H9 (cell line): Measurements from ENCODE around the gene ABHD17C. TPM values are rescaled to one million over a fixed set of nuclear protein-coding genes. Genes with fewer than 3 reads are reported as not detected.

Source experiments
- DNase-seq: peaks from one replicate; pipeline ENCODE4 v3.0.0-alpha.2; 2017
- H2AFZ ChIP-seq: one replicate; pipeline ENCODE4 v1.6.1; 2013; ENCODE audit warnings: mild to moderate bottlenecking, low read length, control low read depth, moderate library complexity
- H2AK5ac ChIP-seq: 2 replicates; pipeline ENCODE4 v1.6.1; 2013; ENCODE audit warnings: low read length, control low read depth, mixed read lengths; ENCODE audit not compliant: insufficient read length
- H2BK120ac ChIP-seq: one replicate; pipeline ENCODE4 v1.6.1; 2013; ENCODE audit warnings: low read depth, mild to moderate bottlenecking, low read length, control low read depth, inconsistent platforms; ENCODE audit not compliant: poor library complexity, severe bottlenecking
- H2BK12ac ChIP-seq: 2 replicates; pipeline ENCODE4 v1.6.1; 2013; ENCODE audit warnings: low read length, control low read depth, mixed read lengths, low read depth; ENCODE audit not compliant: insufficient read length
- H2BK15ac ChIP-seq: 2 replicates; pipeline ENCODE4 v1.6.1; 2013; ENCODE audit warnings: low read depth, low read length, control low read depth
- H2BK20ac ChIP-seq: one replicate; pipeline ENCODE4 v1.6.1; 2013; ENCODE audit warnings: low read depth, mild to moderate bottlenecking, low read length, control low read depth, inconsistent platforms; ENCODE audit not compliant: poor library complexity, severe bottlenecking
- H2BK5ac ChIP-seq: 2 replicates; pipeline ENCODE4 v1.6.1; 2013; ENCODE audit warnings: low read length, control low read depth, mixed read lengths; ENCODE audit not compliant: insufficient read length
- H3K14ac ChIP-seq: 2 replicates; pipeline ENCODE4 v1.6.1; 2013; ENCODE audit warnings: low read length, control low read depth; ENCODE audit not compliant: insufficient read depth
- H3K18ac ChIP-seq: 2 replicates; pipeline ENCODE4 v1.6.1; 2013; ENCODE audit warnings: low read depth, mild to moderate bottlenecking, mixed read lengths, low read length, control low read depth; ENCODE audit not compliant: insufficient read length
- H3K23ac ChIP-seq: 2 replicates; pipeline ENCODE4 v1.6.1; 2013; ENCODE audit warnings: low read length, control low read depth, mixed read lengths, low read depth; ENCODE audit not compliant: insufficient read length
- H3K23me2 ChIP-seq: 2 replicates; pipeline ENCODE4 v1.6.1; 2013; ENCODE audit warnings: low read depth, mild to moderate bottlenecking, mixed read lengths, low read length, control low read depth; ENCODE audit not compliant: insufficient read length, poor library complexity, severe bottlenecking
- H3K27ac ChIP-seq: 2 replicates; pipeline ENCODE4 v1.5.1; 2013; ENCODE audit warnings: low read length, control low read depth, mixed read lengths, low read depth; ENCODE audit not compliant: insufficient read length
- H3K27me3 ChIP-seq: 2 replicates; pipeline ENCODE4 v1.6.1; 2013; ENCODE audit warnings: low read length, control low read depth, inconsistent platforms; ENCODE audit not compliant: insufficient read depth
- H3K4ac ChIP-seq: 2 replicates; pipeline ENCODE4 v1.6.1; 2013; ENCODE audit warnings: low read depth, mild to moderate bottlenecking, control low read depth, inconsistent platforms, low read length, moderate library complexity
- H3K4me1 ChIP-seq: 2 replicates; pipeline ENCODE4 v1.6.1; 2013; ENCODE audit warnings: low read length, control low read depth, inconsistent platforms; ENCODE audit not compliant: insufficient read depth
- H3K4me2 ChIP-seq: 2 replicates; pipeline ENCODE4 v1.6.1; 2013; ENCODE audit warnings: low read length, control low read depth, mixed read lengths; ENCODE audit not compliant: insufficient read length, insufficient read depth
- H3K56ac ChIP-seq: 2 replicates; pipeline ENCODE4 v1.6.1; 2013; ENCODE audit warnings: low read depth, mild to moderate bottlenecking, mixed read lengths, low read length, control low read depth; ENCODE audit not compliant: insufficient read length
- H3K79me1 ChIP-seq: 2 replicates; pipeline ENCODE4 v1.6.1; 2013; ENCODE audit warnings: low read depth, mild to moderate bottlenecking, moderate library complexity, low read length, control low read depth, inconsistent platforms; ENCODE audit not compliant: insufficient read depth, poor library complexity, severe bottlenecking
- H3K79me2 ChIP-seq: 2 replicates; pipeline ENCODE4 v1.6.1; 2013; ENCODE audit warnings: low read length, control low read depth, inconsistent platforms; ENCODE audit not compliant: insufficient read depth
- H3K9ac ChIP-seq: 2 replicates; pipeline ENCODE4 v1.6.1; 2013; ENCODE audit warnings: low read length, control low read depth, mixed read lengths; ENCODE audit not compliant: insufficient read length; ENCODE audit errors: extremely low read depth
- H3K9me3 ChIP-seq: one replicate; pipeline ENCODE4 v1.6.1; 2013; ENCODE audit warnings: low read depth, low read length, inconsistent platforms; ENCODE audit not compliant: control insufficient read depth
- H3T11ph ChIP-seq: one replicate; pipeline ENCODE4 v1.6.1; 2013; ENCODE audit warnings: mild to moderate bottlenecking, low read length, control low read depth, inconsistent platforms
- H4K20me1 ChIP-seq: one replicate; pipeline ENCODE4 v1.6.1; 2013; ENCODE audit not compliant: control insufficient read depth, insufficient read length, insufficient read depth
- H4K5ac ChIP-seq: 2 replicates; pipeline ENCODE4 v1.6.1; 2013; ENCODE audit warnings: low read depth, mild to moderate bottlenecking, mixed read lengths, low read length, control low read depth; ENCODE audit not compliant: insufficient read length
- H4K8ac ChIP-seq: replicated peaks from 2 replicates; pipeline ENCODE4 v1.6.1; 2013; ENCODE audit warnings: low read length, control low read depth, mixed read lengths, low read depth; ENCODE audit not compliant: insufficient read length
- H4K91ac ChIP-seq: 2 replicates; pipeline ENCODE4 v1.6.1; 2013; ENCODE audit warnings: low read depth, mild to moderate bottlenecking, moderate library complexity, mixed read lengths, low read length, control low read depth; ENCODE audit not compliant: insufficient read length
- H3K27ac Mint-ChIP-seq, 3 experiments: 2 replicates in 2 of 3; 3 replicates in 1 of 3; pipeline ENCODE4 v1.8.0; 2020 to 2021; ENCODE audit warnings: mixed read lengths in 3 of 3, mild to moderate bottlenecking in 1 of 3, moderate library complexity in 1 of 3
- H3K27me3 Mint-ChIP-seq: 2 replicates; pipeline ENCODE4 v1.8.0; 2021; ENCODE audit warnings: low read depth, mild to moderate bottlenecking, moderate library complexity, mixed read lengths
- H3K36me3 Mint-ChIP-seq, 3 experiments: 2 replicates in 2 of 3; 3 replicates in 1 of 3; pipeline ENCODE4 v1.8.0; 2020 to 2021; ENCODE audit warnings: low read depth in 3 of 3, mixed read lengths in 3 of 3; ENCODE audit not compliant: insufficient read depth in 1 of 3
- H3K4me1 Mint-ChIP-seq, 2 experiments: 2 replicates each; pipeline ENCODE4 v1.8.0; 2020; ENCODE audit warnings: mixed read lengths in 2 of 2
- H3K4me3 Mint-ChIP-seq, 2 experiments: 2 replicates in 1 of 2; 3 replicates in 1 of 2; pipeline ENCODE4 v1.8.0; 2020 to 2021; ENCODE audit warnings: mild to moderate bottlenecking in 2 of 2, mixed read lengths in 2 of 2, moderate library complexity in 1 of 2
- H3K9me3 Mint-ChIP-seq, 2 experiments: 2 replicates in 1 of 2; 3 replicates in 1 of 2; pipeline ENCODE4 v1.8.0; 2020; ENCODE audit warnings: mild to moderate bottlenecking in 2 of 2, mixed read lengths in 2 of 2, moderate library complexity in 1 of 2
- WGBS: extraction: QIAGEN DNeasy Blood & Tissue Kit; methylation state at CpG from one replicate; pipeline ENCODE4 v1.1.7; 2013; ENCODE audit warnings: missing lambda C conversion rate, low lambda C conversion rate, mixed read lengths; ENCODE audit not compliant: insufficient read length; ENCODE audit errors: extremely low coverage; 5-methylcytosine and 5-hydroxymethylcytosine counted together
- total RNA-seq: library from RNA; stranded (reverse); gene quantifications from 2 replicates; pipeline ENCODE4 v1.2.1, GENCODE V29; 2021
- TF ChIP-seq, protein P1 (sequence below): fragments of 200-600 bp; sonication (generic); conservative IDR thresholded peaks from 3 replicates; pipeline ENCODE4 v1.8.0; 2021; ENCODE audit warnings: antibody characterized with exemption, mild to moderate bottlenecking

Gene ABHD17C
- total RNA-seq, 1 experiment from 2014 or later, result 21.5 TPM

DNA sequence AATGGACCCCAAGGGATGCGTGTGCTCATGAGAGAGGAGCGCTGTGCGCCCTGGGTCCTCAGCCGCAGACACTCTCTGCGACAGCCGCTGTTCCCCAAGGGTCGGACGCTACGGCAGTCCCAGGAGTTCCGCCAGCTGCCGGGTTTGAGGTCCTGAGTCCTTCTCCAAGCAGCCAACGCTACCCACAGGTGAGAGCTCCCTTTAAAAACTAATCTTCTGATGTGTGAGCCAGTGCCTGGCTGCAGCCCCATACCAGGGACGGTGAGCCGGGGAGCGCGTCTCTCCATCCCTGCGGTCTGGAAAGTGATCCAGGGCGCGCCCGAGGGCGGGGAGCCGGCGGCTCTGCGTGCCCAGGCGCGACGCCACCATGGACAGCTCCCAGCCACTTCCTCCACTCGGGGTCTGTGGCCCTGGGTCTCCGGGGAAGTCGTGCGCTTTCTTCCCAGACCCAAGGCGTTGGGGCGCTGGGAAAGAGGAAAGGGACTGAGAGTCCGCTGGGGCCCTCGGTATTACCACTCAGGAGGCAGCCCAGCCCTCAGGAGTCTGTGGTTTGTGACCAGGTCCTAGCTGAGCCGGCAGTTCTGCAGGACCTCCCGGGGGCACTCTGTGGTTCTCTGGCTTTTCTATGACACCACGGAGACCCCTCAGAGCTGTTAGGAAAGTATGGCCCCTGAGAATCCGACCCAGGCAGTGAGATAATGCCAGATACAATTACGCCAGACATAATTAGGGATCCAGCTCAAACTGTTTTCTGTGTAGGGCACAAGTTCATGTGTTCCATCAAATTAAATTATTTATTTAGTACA lies 85.5 kb downstream of the ABHD17C start:
- H3K18ac ChIP-seq, result no peak overlapping the region
- Mint-ChIP-seq H3K4me1 (peaks cover 12% of the 10 kb centered on the region in 2 experiments), H3K9me3 (no peaks in the 10 kb centered on the region), H3K36me3 (no peaks in the 10 kb centered on the region), H3K27ac (no peak overlapping the region; a peak in 1 of 7 replicates), H3K4me3 (peak overlapping the region; percentile 62 to 81), H3K27me3 (peaks cover 73% of the 10 kb centered on the region)
- no peak overlapping the region for H2BK20ac ChIP-seq
- H3K23me2 ChIP-seq, result peaks cover 18% of the 10 kb centered on the region
- peak; percentile 84 for DNase-seq
- no peak overlapping the region for H3K27ac ChIP-seq
- no peak overlapping the region for H4K8ac ChIP-seq
- H3K9me3 ChIP-seq, result no peaks in the 10 kb centered on the region
- no peak overlapping the region for H2BK120ac ChIP-seq
- no peaks in the 10 kb centered on the region for H4K20me1 ChIP-seq
- H3K14ac ChIP-seq, result no peak overlapping the region
- H3K27me3 ChIP-seq, result peaks cover 8% of the 10 kb centered on the region; the same call in 1 of the 2 replicates
- H3T11ph ChIP-seq, result no peak overlapping the region
- no peak overlapping the region for H3K4ac ChIP-seq
- WGBS, result no CpG with 5 or more reads among the region's 40 CpGs
- no peak overlapping the region for H4K5ac ChIP-seq
- no peak overlapping the region for H2AK5ac ChIP-seq
- no peaks in the 10 kb centered on the region for H3K79me2 ChIP-seq
- H3K4me2 ChIP-seq, result peak overlapping the region; percentile 94
- H2BK5ac ChIP-seq, result no peak overlapping the region
- no peak overlapping the region for H2BK12ac ChIP-seq
- no peak overlapping the region for H3K23ac ChIP-seq
- H3K56ac ChIP-seq, result no peak overlapping the region
- no peak overlapping the region for H3K9ac ChIP-seq
- no peak overlapping the region for H4K91ac ChIP-seq
- H2BK15ac ChIP-seq, result no peak overlapping the region
- no peaks in the 10 kb centered on the region for H3K79me1 ChIP-seq
- H3K4me1 ChIP-seq, result no peaks in the 10 kb centered on the region
- TF ChIP-seq, protein P1, sequence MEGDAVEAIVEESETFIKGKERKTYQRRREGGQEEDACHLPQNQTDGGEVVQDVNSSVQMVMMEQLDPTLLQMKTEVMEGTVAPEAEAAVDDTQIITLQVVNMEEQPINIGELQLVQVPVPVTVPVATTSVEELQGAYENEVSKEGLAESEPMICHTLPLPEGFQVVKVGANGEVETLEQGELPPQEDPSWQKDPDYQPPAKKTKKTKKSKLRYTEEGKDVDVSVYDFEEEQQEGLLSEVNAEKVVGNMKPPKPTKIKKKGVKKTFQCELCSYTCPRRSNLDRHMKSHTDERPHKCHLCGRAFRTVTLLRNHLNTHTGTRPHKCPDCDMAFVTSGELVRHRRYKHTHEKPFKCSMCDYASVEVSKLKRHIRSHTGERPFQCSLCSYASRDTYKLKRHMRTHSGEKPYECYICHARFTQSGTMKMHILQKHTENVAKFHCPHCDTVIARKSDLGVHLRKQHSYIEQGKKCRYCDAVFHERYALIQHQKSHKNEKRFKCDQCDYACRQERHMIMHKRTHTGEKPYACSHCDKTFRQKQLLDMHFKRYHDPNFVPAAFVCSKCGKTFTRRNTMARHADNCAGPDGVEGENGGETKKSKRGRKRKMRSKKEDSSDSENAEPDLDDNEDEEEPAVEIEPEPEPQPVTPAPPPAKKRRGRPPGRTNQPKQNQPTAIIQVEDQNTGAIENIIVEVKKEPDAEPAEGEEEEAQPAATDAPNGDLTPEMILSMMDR, result no peak
- no peak overlapping the region for H2AFZ ChIP-seq
